Smooth muscle cell (in vitro differentiated cells): ENCODE results near the gene ABCG2. TPM values are rescaled to one million over a fixed set of nuclear protein-coding genes. Genes with fewer than 3 reads are reported as not detected.

Experiments used
- DNase-seq: peaks from one replicate; lab custom pipeline; 2025; ENCODE audit not compliant: unreplicated experiment; lab: John Stamatoyannopoulos, UW
- H2AFZ ChIP-seq: fragments of 200-600 bp; sonication (generic); 2 replicates; pipeline ENCODE4 v1.6.0; 2016; ENCODE audit warnings: antibody characterized with exemption, low read depth, mild to moderate bottlenecking
- H3F3A ChIP-seq: fragments of 200-600 bp; sonication (generic); 2 replicates; pipeline ENCODE4 v1.6.0; 2017; ENCODE audit warnings: antibody characterized with exemption, low read depth
- H3K27ac ChIP-seq: fragments of 200-600 bp; sonication (generic); 2 replicates; pipeline ENCODE4 v1.5.1; 2016; ENCODE audit warnings: low read depth, mild to moderate bottlenecking
- H3K27me3 ChIP-seq: fragments of 200-600 bp; sonication (generic); 2 replicates; pipeline ENCODE4 v1.6.1; 2016; ENCODE audit warnings: low read depth, mild to moderate bottlenecking
- H3K36me3 ChIP-seq: fragments of 200-600 bp; sonication (generic); 2 replicates; pipeline ENCODE4 v1.5.1; 2016; ENCODE audit warnings: low read depth
- H3K4me1 ChIP-seq: fragments of 200-600 bp; sonication (generic); 2 replicates; pipeline ENCODE4 v1.5.1; 2016; ENCODE audit warnings: low read depth
- H3K4me2 ChIP-seq: fragments of 200-600 bp; sonication (generic); 2 replicates; pipeline ENCODE4 v1.6.0; 2016; ENCODE audit warnings: mild to moderate bottlenecking
- H3K4me3 ChIP-seq: fragments of 200-600 bp; sonication (generic); 2 replicates; pipeline ENCODE4 v1.5.1; 2016; ENCODE audit warnings: mild to moderate bottlenecking
- H3K79me2 ChIP-seq: fragments of 200-600 bp; sonication (generic); 2 replicates; pipeline ENCODE4 v1.6.0; 2016; ENCODE audit warnings: low read depth, mild to moderate bottlenecking
- H3K9ac ChIP-seq: fragments of 200-600 bp; sonication (generic); 2 replicates; pipeline ENCODE4 v1.6.0; 2016; ENCODE audit warnings: low read depth
- H3K9me3 ChIP-seq: fragments of 200-600 bp; sonication (generic); replicated peaks from 2 replicates; pipeline ENCODE4 v1.5.1; 2016; ENCODE audit warnings: low read depth
- H4K20me1 ChIP-seq: fragments of 200-600 bp; sonication (generic); 2 replicates; pipeline ENCODE4 v1.6.0; 2016; ENCODE audit warnings: low read depth
- CTCF ChIP-seq: fragments of 200-600 bp; sonication (generic); IDR thresholded peaks from 2 replicates; pipeline ENCODE4 v1.5.1; 2017; ENCODE audit warnings: borderline replicate concordance, mild to moderate bottlenecking, antibody characterized with exemption; ENCODE audit not compliant: insufficient read depth, poor library complexity, severe bottlenecking
- WGBS: methylation state at CpG from one replicate; pipeline ENCODE4 v1.1.7; 2016; ENCODE audit warnings: low lambda C conversion rate; 5-methylcytosine and 5-hydroxymethylcytosine counted together
- polyA plus RNA-seq: library from polyadenylated mRNA; unstranded; fragments of >200 nt; fragmentation: Nextera tagmentation; extraction: Ambion mirVana; gene quantifications from 2 replicates; pipeline ENCODE4 v1.2.1, GENCODE V29; 2016
- total RNA-seq: library from RNA; depleted of rRNA; stranded (reverse); fragments of >200 nt; gene quantifications from 2 replicates; pipeline ENCODE4 v1.2.3, GENCODE V29; 2014

Gene ABCG2
- 1.0 and 2.5 TPM in 2 replicates for total RNA-seq
- polyA plus RNA-seq, result 0.26 and 0.42 TPM in 2 replicates

GRCh38 chr4:88158489-88159228, at the start of gene ABCG2:
TSS of gene ABCG2 (minus strand) at chr4:88158639. CDS start at chr4:88139995, 18,644 bp downstream.
- Histone ChIP-seq H3K79me2 (no peaks in the 10 kb centered on the region), H3K27ac (no peak within 1 kb of the TSS), H3K9ac (peak within 1 kb of the TSS; percentile 60), H3F3A (peaks cover 6% of the 10 kb centered on the region), H4K20me1 (no peaks in the 10 kb centered on the region), H3K36me3 (no peaks in the 10 kb centered on the region), H3K4me2 (peak within 1 kb of the TSS; percentile 99), H3K9me3 (no peaks in the 10 kb centered on the region), H3K4me3 (peak within 1 kb of the TSS; percentile 64), H3K4me1 (peaks cover 11% of the 10 kb centered on the region), H3K27me3 (no peaks in the 10 kb centered on the region), H2AFZ (peak within 1 kb of the TSS; percentile 91)
- WGBS, result under 1% methylated on average over 56 of the region's 70 CpGs
- peak; percentile 46 for DNase-seq
- TF ChIP-seq CTCF, result no peak

GRCh38 chr4:88208156-88208555, 49.7 kb upstream of the ABCG2 start:
- no peaks in the 10 kb centered on the region for H3K4me1 ChIP-seq
- H2AFZ ChIP-seq, result no peak overlapping the region
- H3K79me2 ChIP-seq, result no peaks in the 10 kb centered on the region
- 57% methylated on average over 4 of the region's 4 CpGs for WGBS
- DNase-seq, result no peak
- no peaks in the 10 kb centered on the region for H3K27me3 ChIP-seq
- no peak overlapping the region for H3K9ac ChIP-seq
- no peaks in the 10 kb centered on the region for H3K36me3 ChIP-seq
- H3F3A ChIP-seq, result no peaks in the 10 kb centered on the region
- H3K9me3 ChIP-seq, result no peaks in the 10 kb centered on the region
- no peaks in the 10 kb centered on the region for H4K20me1 ChIP-seq
- TF ChIP-seq CTCF, result no peak
- no peak overlapping the region for H3K4me3 ChIP-seq
- H3K27ac ChIP-seq, result no peak overlapping the region
- no peak overlapping the region for H3K4me2 ChIP-seq

- Histone ChIP-seq H3K9me3 (no peaks in the 10 kb centered on the region), H3K4me3 (no peak overlapping the region), H3K27ac (no peak overlapping the region), H3K9ac (no peak overlapping the region), H2AFZ (no peak overlapping the region), H3K36me3 (no peaks in the 10 kb centered on the region), H3K4me2 (no peak overlapping the region), H3K27me3 (no peaks in the 10 kb centered on the region), H4K20me1 (no peaks in the 10 kb centered on the region), H3K4me1 (no peaks in the 10 kb centered on the region), H3K79me2 (no peaks in the 10 kb centered on the region), H3F3A (no peaks in the 10 kb centered on the region)
- 91% methylated on average over 4 of the region's 4 CpGs for WGBS
- TF ChIP-seq CTCF, result no peak
- no peak for DNase-seq
Observed at GRCh38 chr4:88207171-88207570, 48.7 kb upstream of the ABCG2 start.

- TF ChIP-seq CTCF, result no peak
- H3K9ac ChIP-seq, result no peak overlapping the region
- no peak overlapping the region for H3K4me3 ChIP-seq
- H3K27ac ChIP-seq, result no peak overlapping the region
- DNase-seq, result no peak
- no peaks in the 10 kb centered on the region for H3K9me3 ChIP-seq
- H4K20me1 ChIP-seq, result no peaks in the 10 kb centered on the region
- H2AFZ ChIP-seq, result no peak overlapping the region
- no peaks in the 10 kb centered on the region for H3K79me2 ChIP-seq
- no peak overlapping the region for H3K4me2 ChIP-seq
- no peaks in the 10 kb centered on the region for H3F3A ChIP-seq
- WGBS, result 76% methylated on average over 1 of the region's 1 CpG
- no peaks in the 10 kb centered on the region for H3K36me3 ChIP-seq
- no peaks in the 10 kb centered on the region for H3K4me1 ChIP-seq
- no peaks in the 10 kb centered on the region for H3K27me3 ChIP-seq
Observed at GRCh38 chr4:88204882-88205281, 46.4 kb upstream of the ABCG2 start.
